ENCODE data around the gene GIPC2.

GIPC2 gene

DNA sequence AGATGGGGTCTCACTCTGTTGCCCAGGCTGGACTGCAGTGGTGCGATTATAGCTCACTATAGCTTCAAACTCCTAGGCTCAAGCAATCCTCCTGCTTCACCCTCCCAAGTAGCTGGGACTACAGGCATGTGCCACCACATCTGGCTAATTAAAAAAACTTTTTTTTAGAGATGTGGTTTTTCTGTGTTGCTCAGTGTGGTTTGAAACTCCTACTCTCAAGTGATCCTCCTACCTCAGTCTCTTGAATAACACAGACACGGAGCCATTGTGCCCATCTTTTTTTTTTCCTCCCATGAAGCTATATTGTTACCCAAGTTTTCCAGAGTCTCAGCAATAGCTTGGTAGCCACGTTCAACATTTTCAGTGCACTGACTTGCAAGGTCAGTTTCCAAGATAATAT is 2.7 kb downstream of the GIPC2 start:
- H3K4me1 Mint-ChIP-seq: peaks cover 23% of the 10 kb centered on the region
- peaks cover 54% of the 10 kb centered on the region for H3K27me3 Mint-ChIP-seq (ENCODE audit: low read depth, poor library complexity)
- TF ChIP-seq, protein P1, sequence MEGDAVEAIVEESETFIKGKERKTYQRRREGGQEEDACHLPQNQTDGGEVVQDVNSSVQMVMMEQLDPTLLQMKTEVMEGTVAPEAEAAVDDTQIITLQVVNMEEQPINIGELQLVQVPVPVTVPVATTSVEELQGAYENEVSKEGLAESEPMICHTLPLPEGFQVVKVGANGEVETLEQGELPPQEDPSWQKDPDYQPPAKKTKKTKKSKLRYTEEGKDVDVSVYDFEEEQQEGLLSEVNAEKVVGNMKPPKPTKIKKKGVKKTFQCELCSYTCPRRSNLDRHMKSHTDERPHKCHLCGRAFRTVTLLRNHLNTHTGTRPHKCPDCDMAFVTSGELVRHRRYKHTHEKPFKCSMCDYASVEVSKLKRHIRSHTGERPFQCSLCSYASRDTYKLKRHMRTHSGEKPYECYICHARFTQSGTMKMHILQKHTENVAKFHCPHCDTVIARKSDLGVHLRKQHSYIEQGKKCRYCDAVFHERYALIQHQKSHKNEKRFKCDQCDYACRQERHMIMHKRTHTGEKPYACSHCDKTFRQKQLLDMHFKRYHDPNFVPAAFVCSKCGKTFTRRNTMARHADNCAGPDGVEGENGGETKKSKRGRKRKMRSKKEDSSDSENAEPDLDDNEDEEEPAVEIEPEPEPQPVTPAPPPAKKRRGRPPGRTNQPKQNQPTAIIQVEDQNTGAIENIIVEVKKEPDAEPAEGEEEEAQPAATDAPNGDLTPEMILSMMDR (IDR thresholded peaks at IDR 0.05): no peak
- DNase-seq: no peak
- H3K4me3 Mint-ChIP-seq: no peak overlapping the region
- no peaks in the 10 kb centered on the region for H3K36me3 Mint-ChIP-seq (ENCODE audit: low read depth)
- no peak overlapping the region for H3K27ac Mint-ChIP-seq
- H3K9me3 Mint-ChIP-seq: no peaks in the 10 kb centered on the region

DNA sequence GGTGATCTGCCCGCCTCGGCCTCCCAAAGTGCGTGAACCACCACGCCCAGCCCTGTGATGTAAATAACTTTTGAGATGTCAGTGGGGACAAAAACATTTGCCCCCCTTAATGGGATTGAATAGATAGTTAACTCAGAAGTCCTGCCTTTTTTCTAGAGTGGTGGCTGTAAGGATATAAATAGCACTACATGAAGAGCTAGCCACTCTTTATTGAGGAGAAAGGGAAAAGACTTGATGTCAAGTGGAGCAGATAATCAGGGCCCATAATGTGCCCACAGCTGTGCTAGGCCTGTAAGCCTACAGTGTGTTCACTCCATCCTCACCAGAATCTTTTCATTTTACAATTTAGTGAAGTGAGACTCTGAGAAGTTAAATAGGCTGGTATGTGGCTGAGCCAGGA is 3.6 kb downstream of the GIPC2 start:
- peaks cover 44% of the 10 kb centered on the region for H3K27me3 Mint-ChIP-seq (ENCODE audit: low read depth, poor library complexity)
- no peak overlapping the region for H3K27ac Mint-ChIP-seq
- DNase-seq: no peak
- no peaks in the 10 kb centered on the region for H3K36me3 Mint-ChIP-seq (ENCODE audit: low read depth)
- no peaks in the 10 kb centered on the region for H3K9me3 Mint-ChIP-seq
- peaks cover 23% of the 10 kb centered on the region for H3K4me1 Mint-ChIP-seq
- H3K4me3 Mint-ChIP-seq: no peak overlapping the region
- TF ChIP-seq, protein P1 (IDR thresholded peaks at IDR 0.05): no peak

DNA sequence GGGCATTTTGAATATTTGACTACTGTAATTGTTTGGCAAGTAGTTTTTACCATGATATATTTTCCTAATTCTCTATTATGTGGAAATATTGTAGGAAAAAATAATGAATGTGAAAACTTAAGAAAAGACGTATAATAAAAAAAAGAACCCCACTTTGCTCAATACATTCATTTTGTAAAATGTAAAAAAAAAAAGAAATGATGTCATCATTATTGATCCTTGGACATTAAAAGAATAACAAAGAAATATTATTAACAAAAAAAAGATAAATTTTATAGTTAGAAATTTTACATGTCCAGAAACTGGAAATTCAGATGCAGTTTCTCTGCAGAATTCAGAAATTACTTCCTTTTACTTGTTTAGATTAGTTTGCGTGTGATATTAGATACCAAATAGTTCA is 5.2 kb downstream of the GIPC2 start:
- Mint-ChIP-seq H3K36me3 (ENCODE audit: low read depth) (no peaks in the 10 kb centered on the region), H3K27me3 (ENCODE audit: low read depth, poor library complexity) (peaks cover 29% of the 10 kb centered on the region), H3K27ac (no peak overlapping the region), H3K4me1 (peaks cover 15% of the 10 kb centered on the region), H3K9me3 (no peaks in the 10 kb centered on the region), H3K4me3 (no peak overlapping the region)
- TF ChIP-seq, protein P1 (IDR thresholded peaks at IDR 0.05): no peak
- no peak for DNase-seq

DNA sequence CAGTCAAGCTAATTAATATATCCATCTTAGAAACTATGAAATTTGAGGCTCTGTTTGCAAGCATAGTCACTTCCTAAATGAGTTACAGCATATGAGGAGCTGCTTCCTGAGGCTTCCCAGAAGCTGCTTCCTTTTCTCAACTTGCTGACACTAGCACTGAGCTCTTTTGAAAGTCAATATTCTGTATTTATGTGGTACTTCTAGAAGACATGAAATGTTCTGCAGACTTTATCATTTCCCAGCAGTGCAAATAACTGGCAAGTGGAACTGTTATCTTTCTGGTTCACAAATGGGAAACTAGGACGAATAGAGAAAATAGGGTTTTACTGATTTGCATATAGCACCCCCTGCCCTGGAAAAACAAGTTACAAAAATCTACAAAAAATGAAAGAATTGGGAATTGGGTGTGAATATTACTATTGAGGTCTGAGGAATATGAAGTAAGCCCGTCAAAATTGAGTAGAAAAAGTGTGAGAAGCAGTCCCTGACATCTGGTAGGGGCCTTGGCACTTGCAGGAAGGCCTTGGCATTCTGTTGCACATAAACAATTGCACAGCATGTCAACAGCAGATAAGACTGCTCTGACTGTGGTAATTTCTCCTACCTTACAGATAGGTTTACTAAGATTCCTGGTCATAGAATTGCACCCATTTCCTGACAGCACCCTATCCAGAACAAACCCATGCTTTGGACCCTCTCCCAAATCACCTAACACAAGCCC is 7.1 kb downstream of the GIPC2 start:
- no peaks in the 10 kb centered on the region for H3K4me1 Mint-ChIP-seq
- H3K27me3 Mint-ChIP-seq (ENCODE audit: low read depth, poor library complexity): peaks cover 11% of the 10 kb centered on the region
- no peak overlapping the region for H3K27ac Mint-ChIP-seq
- H3K36me3 Mint-ChIP-seq (ENCODE audit: low read depth): no peaks in the 10 kb centered on the region
- TF ChIP-seq, protein P1 (IDR thresholded peaks at IDR 0.05): no peak
- no peak for DNase-seq
- no peak overlapping the region for H3K4me3 Mint-ChIP-seq
- no peaks in the 10 kb centered on the region for H3K9me3 Mint-ChIP-seq

- no peaks in the 10 kb centered on the region for H3K36me3 Mint-ChIP-seq (ENCODE audit: low read depth)
- H3K27me3 Mint-ChIP-seq (ENCODE audit: low read depth, poor library complexity): peaks cover 6% of the 10 kb centered on the region
- H3K27ac Mint-ChIP-seq: no peak overlapping the region
- no peaks in the 10 kb centered on the region for H3K9me3 Mint-ChIP-seq
- DNase-seq: no peak
- H3K4me1 Mint-ChIP-seq: no peaks in the 10 kb centered on the region
- TF ChIP-seq, protein P1 (IDR thresholded peaks at IDR 0.05): no peak
- no peak overlapping the region for H3K4me3 Mint-ChIP-seq
Observed at GRCh38 chr1:78053498-78053897, 7.7 kb downstream of the GIPC2 start.

DNA sequence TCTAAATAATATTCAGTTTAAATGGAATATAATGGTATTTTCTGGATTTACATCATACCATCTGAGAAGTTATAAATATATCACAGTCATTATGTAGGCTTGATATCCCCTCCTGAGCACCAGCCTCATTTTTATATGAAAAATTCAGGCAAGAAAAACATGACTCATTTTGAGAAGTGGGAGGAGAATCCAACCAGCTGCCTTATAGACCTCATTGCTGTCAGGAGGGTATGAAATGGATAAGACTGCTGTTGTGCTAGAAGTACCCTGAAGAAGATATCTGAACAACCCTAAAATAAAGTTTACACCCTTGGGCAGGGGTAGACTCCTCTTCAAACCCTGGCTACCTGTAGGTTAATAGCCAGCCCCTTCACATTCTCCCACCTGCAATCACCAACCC is 8.8 kb downstream of the GIPC2 start:
- H3K27ac Mint-ChIP-seq: no peak overlapping the region

More for the DNA sequence above, 8.8 kb downstream of the GIPC2 start:
- TF ChIP-seq, protein P1 (IDR thresholded peaks at IDR 0.05): no peak
- H3K36me3 Mint-ChIP-seq (ENCODE audit: low read depth): no peaks in the 10 kb centered on the region
- peaks cover 3% of the 10 kb centered on the region for H3K27me3 Mint-ChIP-seq (ENCODE audit: low read depth, poor library complexity)
- H3K4me3 Mint-ChIP-seq: no peak overlapping the region
- no peaks in the 10 kb centered on the region for H3K9me3 Mint-ChIP-seq
- H3K4me1 Mint-ChIP-seq: no peaks in the 10 kb centered on the region
- DNase-seq: no peak
